ENCODE results near the gene CACNA1S. TPM values are rescaled to one million over a fixed set of nuclear protein-coding genes. Genes with fewer than 3 reads are reported as not detected.

The CACNA1S gene
- total and polyA plus RNA-seq, 2 of the 13 experiments (the other 11 are each of a cell fraction or from before 2014, with no cell fraction given) = not detected

- TF ChIP-seq ZNF33B (CRISPR knock-in tag; IDR thresholded peaks at IDR 0.05) = no peak
- TF ChIP-seq NR2F6 (IDR thresholded peaks at IDR 0.05) = peak; percentile 69; the same call in 1 of the 2 replicates
- peak; percentile 67; the same call in 1 of the 2 replicates for TF ChIP-seq NR2F6 (CRISPR knock-in tag; IDR thresholded peaks at IDR 0.05)
- TF ChIP-seq KDM6A (CRISPR knock-in tag; IDR thresholded peaks at IDR 0.05; ENCODE audit: low read depth) = no peak
- no peak for TF ChIP-seq ATAD3A (CRISPR knock-in tag; IDR thresholded peaks at IDR 0.05)
- no peak for TF ChIP-seq ZFYVE20 (CRISPR knock-in tag; IDR thresholded peaks at IDR 0.05; ENCODE audit: borderline replicate concordance, low read depth)
- peak; percentile 81 for TF ChIP-seq RARA (CRISPR knock-in tag; IDR thresholded peaks at IDR 0.05)
- no peak for TF ChIP-seq BRD4 (CRISPR knock-in tag; IDR thresholded peaks at IDR 0.05)
- TF ChIP-seq, protein P1, sequence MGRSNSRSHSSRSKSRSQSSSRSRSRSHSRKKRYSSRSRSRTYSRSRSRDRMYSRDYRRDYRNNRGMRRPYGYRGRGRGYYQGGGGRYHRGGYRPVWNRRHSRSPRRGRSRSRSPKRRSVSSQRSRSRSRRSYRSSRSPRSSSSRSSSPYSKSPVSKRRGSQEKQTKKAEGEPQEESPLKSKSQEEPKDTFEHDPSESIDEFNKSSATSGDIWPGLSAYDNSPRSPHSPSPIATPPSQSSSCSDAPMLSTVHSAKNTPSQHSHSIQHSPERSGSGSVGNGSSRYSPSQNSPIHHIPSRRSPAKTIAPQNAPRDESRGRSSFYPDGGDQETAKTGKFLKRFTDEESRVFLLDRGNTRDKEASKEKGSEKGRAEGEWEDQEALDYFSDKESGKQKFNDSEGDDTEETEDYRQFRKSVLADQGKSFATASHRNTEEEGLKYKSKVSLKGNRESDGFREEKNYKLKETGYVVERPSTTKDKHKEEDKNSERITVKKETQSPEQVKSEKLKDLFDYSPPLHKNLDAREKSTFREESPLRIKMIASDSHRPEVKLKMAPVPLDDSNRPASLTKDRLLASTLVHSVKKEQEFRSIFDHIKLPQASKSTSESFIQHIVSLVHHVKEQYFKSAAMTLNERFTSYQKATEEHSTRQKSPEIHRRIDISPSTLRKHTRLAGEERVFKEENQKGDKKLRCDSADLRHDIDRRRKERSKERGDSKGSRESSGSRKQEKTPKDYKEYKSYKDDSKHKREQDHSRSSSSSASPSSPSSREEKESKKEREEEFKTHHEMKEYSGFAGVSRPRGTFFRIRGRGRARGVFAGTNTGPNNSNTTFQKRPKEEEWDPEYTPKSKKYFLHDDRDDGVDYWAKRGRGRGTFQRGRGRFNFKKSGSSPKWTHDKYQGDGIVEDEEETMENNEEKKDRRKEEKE (IDR thresholded peaks at IDR 0.05) = no peak
- no peak for TF ChIP-seq MZF1 (CRISPR knock-in tag; IDR thresholded peaks at IDR 0.05; ENCODE audit: borderline replicate concordance)
- TF ChIP-seq MXD3 (CRISPR knock-in tag; IDR thresholded peaks at IDR 0.05) = no peak
- TF ChIP-seq MXD1 (CRISPR knock-in tag; IDR thresholded peaks at IDR 0.05) = no peak
- TF ChIP-seq CCDC6 (CRISPR knock-in tag; IDR thresholded peaks at IDR 0.05) = no peak
- no peak for TF ChIP-seq PCBP2 (optimal IDR thresholded peaks at IDR 0.05; ENCODE audit: low read depth, low read length, poor library complexity, severe bottlenecking)
- no peak for TF ChIP-seq SP2 (CRISPR knock-in tag; IDR thresholded peaks at IDR 0.05)
- peak; percentile 86 for TF ChIP-seq RXRA (CRISPR knock-in tag; IDR thresholded peaks at IDR 0.05)
- no peak for TF ChIP-seq KDM3A (CRISPR knock-in tag; IDR thresholded peaks at IDR 0.05; ENCODE audit: low read depth)
- TF ChIP-seq, protein P2, sequence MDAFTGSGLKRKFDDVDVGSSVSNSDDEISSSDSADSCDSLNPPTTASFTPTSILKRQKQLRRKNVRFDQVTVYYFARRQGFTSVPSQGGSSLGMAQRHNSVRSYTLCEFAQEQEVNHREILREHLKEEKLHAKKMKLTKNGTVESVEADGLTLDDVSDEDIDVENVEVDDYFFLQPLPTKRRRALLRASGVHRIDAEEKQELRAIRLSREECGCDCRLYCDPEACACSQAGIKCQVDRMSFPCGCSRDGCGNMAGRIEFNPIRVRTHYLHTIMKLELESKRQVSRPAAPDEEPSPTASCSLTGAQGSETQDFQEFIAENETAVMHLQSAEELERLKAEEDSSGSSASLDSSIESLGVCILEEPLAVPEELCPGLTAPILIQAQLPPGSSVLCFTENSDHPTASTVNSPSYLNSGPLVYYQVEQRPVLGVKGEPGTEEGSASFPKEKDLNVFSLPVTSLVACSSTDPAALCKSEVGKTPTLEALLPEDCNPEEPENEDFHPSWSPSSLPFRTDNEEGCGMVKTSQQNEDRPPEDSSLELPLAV (CRISPR knock-in tag; conservative IDR thresholded peaks at IDR 0.05; ENCODE audit: low read depth) = no peak
- TF ChIP-seq, protein P3, sequence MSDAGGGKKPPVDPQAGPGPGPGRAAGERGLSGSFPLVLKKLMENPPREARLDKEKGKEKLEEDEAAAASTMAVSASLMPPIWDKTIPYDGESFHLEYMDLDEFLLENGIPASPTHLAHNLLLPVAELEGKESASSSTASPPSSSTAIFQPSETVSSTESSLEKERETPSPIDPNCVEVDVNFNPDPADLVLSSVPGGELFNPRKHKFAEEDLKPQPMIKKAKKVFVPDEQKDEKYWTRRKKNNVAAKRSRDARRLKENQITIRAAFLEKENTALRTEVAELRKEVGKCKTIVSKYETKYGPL (CRISPR knock-in tag; IDR thresholded peaks at IDR 0.05) = no peak
- TF ChIP-seq ZNF724P (CRISPR knock-in tag; IDR thresholded peaks at IDR 0.05; ENCODE audit: borderline replicate concordance) = no peak
- no peak for TF ChIP-seq NR2C2 (CRISPR knock-in tag; IDR thresholded peaks at IDR 0.05; ENCODE audit: borderline replicate concordance)
- no peak for TF ChIP-seq ZNF484 (CRISPR knock-in tag; IDR thresholded peaks at IDR 0.05; ENCODE audit: borderline replicate concordance, low read depth)
- no peak for TF ChIP-seq ZNF335 (CRISPR knock-in tag; IDR thresholded peaks at IDR 0.05)
- TF ChIP-seq EP300 (IDR thresholded peaks at IDR 0.05; ENCODE audit: low read depth in 2 of 2, low read length in 2 of 2) = peak in 1 of 2 experiments; percentile 28; a peak in 1 of 4 replicates
- TF ChIP-seq EP300 (CRISPR knock-in tag; IDR thresholded peaks at IDR 0.05; ENCODE audit: borderline replicate concordance) = no peak
Measured at GRCh38 chr1:201023920-201024624, 88.2 kb downstream of the CACNA1S start (continued).
